H9 (cell line): Measurements from ENCODE around the gene GLIS2. TPM values are rescaled to one million over a fixed set of nuclear protein-coding genes. Genes with fewer than 3 reads are reported as not detected.

Experiments
- DNase-seq: peaks from one replicate; pipeline ENCODE4 v3.0.0-alpha.2; 2017
- H2AFZ ChIP-seq: one replicate; pipeline ENCODE4 v1.6.1; 2013; ENCODE audit warnings: mild to moderate bottlenecking, low read length, control low read depth, moderate library complexity
- H2AK5ac ChIP-seq: 2 replicates; pipeline ENCODE4 v1.6.1; 2013; ENCODE audit warnings: low read length, control low read depth, mixed read lengths; ENCODE audit not compliant: insufficient read length
- H2BK120ac ChIP-seq: one replicate; pipeline ENCODE4 v1.6.1; 2013; ENCODE audit warnings: low read depth, mild to moderate bottlenecking, low read length, control low read depth, inconsistent platforms; ENCODE audit not compliant: poor library complexity, severe bottlenecking
- H2BK12ac ChIP-seq: 2 replicates; pipeline ENCODE4 v1.6.1; 2013; ENCODE audit warnings: low read length, control low read depth, mixed read lengths, low read depth; ENCODE audit not compliant: insufficient read length
- H2BK15ac ChIP-seq: 2 replicates; pipeline ENCODE4 v1.6.1; 2013; ENCODE audit warnings: low read depth, low read length, control low read depth
- H2BK20ac ChIP-seq: one replicate; pipeline ENCODE4 v1.6.1; 2013; ENCODE audit warnings: low read depth, mild to moderate bottlenecking, low read length, control low read depth, inconsistent platforms; ENCODE audit not compliant: poor library complexity, severe bottlenecking
- H2BK5ac ChIP-seq: 2 replicates; pipeline ENCODE4 v1.6.1; 2013; ENCODE audit warnings: low read length, control low read depth, mixed read lengths; ENCODE audit not compliant: insufficient read length
- H3K14ac ChIP-seq: 2 replicates; pipeline ENCODE4 v1.6.1; 2013; ENCODE audit warnings: low read length, control low read depth; ENCODE audit not compliant: insufficient read depth
- H3K18ac ChIP-seq: 2 replicates; pipeline ENCODE4 v1.6.1; 2013; ENCODE audit warnings: low read depth, mild to moderate bottlenecking, mixed read lengths, low read length, control low read depth; ENCODE audit not compliant: insufficient read length
- H3K23ac ChIP-seq: 2 replicates; pipeline ENCODE4 v1.6.1; 2013; ENCODE audit warnings: low read length, control low read depth, mixed read lengths, low read depth; ENCODE audit not compliant: insufficient read length
- H3K23me2 ChIP-seq: 2 replicates; pipeline ENCODE4 v1.6.1; 2013; ENCODE audit warnings: low read depth, mild to moderate bottlenecking, mixed read lengths, low read length, control low read depth; ENCODE audit not compliant: insufficient read length, poor library complexity, severe bottlenecking
- H3K27ac ChIP-seq: 2 replicates; pipeline ENCODE4 v1.5.1; 2013; ENCODE audit warnings: low read length, control low read depth, mixed read lengths, low read depth; ENCODE audit not compliant: insufficient read length
- H3K27me3 ChIP-seq: 2 replicates; pipeline ENCODE4 v1.6.1; 2013; ENCODE audit warnings: low read length, control low read depth, inconsistent platforms; ENCODE audit not compliant: insufficient read depth
- H3K4ac ChIP-seq: 2 replicates; pipeline ENCODE4 v1.6.1; 2013; ENCODE audit warnings: low read depth, mild to moderate bottlenecking, control low read depth, inconsistent platforms, low read length, moderate library complexity
- H3K4me1 ChIP-seq: 2 replicates; pipeline ENCODE4 v1.6.1; 2013; ENCODE audit warnings: low read length, control low read depth, inconsistent platforms; ENCODE audit not compliant: insufficient read depth
- H3K4me2 ChIP-seq: 2 replicates; pipeline ENCODE4 v1.6.1; 2013; ENCODE audit warnings: low read length, control low read depth, mixed read lengths; ENCODE audit not compliant: insufficient read length, insufficient read depth
- H3K56ac ChIP-seq: 2 replicates; pipeline ENCODE4 v1.6.1; 2013; ENCODE audit warnings: low read depth, mild to moderate bottlenecking, mixed read lengths, low read length, control low read depth; ENCODE audit not compliant: insufficient read length
- H3K79me1 ChIP-seq: 2 replicates; pipeline ENCODE4 v1.6.1; 2013; ENCODE audit warnings: low read depth, mild to moderate bottlenecking, moderate library complexity, low read length, control low read depth, inconsistent platforms; ENCODE audit not compliant: insufficient read depth, poor library complexity, severe bottlenecking
- H3K79me2 ChIP-seq: 2 replicates; pipeline ENCODE4 v1.6.1; 2013; ENCODE audit warnings: low read length, control low read depth, inconsistent platforms; ENCODE audit not compliant: insufficient read depth
- H3K9ac ChIP-seq: 2 replicates; pipeline ENCODE4 v1.6.1; 2013; ENCODE audit warnings: low read length, control low read depth, mixed read lengths; ENCODE audit not compliant: insufficient read length; ENCODE audit errors: extremely low read depth
- H3K9me3 ChIP-seq: one replicate; pipeline ENCODE4 v1.6.1; 2013; ENCODE audit warnings: low read depth, low read length, inconsistent platforms; ENCODE audit not compliant: control insufficient read depth
- H3T11ph ChIP-seq: one replicate; pipeline ENCODE4 v1.6.1; 2013; ENCODE audit warnings: mild to moderate bottlenecking, low read length, control low read depth, inconsistent platforms
- H4K20me1 ChIP-seq: one replicate; pipeline ENCODE4 v1.6.1; 2013; ENCODE audit not compliant: control insufficient read depth, insufficient read length, insufficient read depth
- H4K5ac ChIP-seq: 2 replicates; pipeline ENCODE4 v1.6.1; 2013; ENCODE audit warnings: low read depth, mild to moderate bottlenecking, mixed read lengths, low read length, control low read depth; ENCODE audit not compliant: insufficient read length
- H4K8ac ChIP-seq: replicated peaks from 2 replicates; pipeline ENCODE4 v1.6.1; 2013; ENCODE audit warnings: low read length, control low read depth, mixed read lengths, low read depth; ENCODE audit not compliant: insufficient read length
- H4K91ac ChIP-seq: 2 replicates; pipeline ENCODE4 v1.6.1; 2013; ENCODE audit warnings: low read depth, mild to moderate bottlenecking, moderate library complexity, mixed read lengths, low read length, control low read depth; ENCODE audit not compliant: insufficient read length
- H3K27ac Mint-ChIP-seq, 3 experiments: 2 replicates in 2 of 3; 3 replicates in 1 of 3; pipeline ENCODE4 v1.8.0; 2020 to 2021; ENCODE audit warnings: mixed read lengths in 3 of 3, mild to moderate bottlenecking in 1 of 3, moderate library complexity in 1 of 3
- H3K27me3 Mint-ChIP-seq: 2 replicates; pipeline ENCODE4 v1.8.0; 2021; ENCODE audit warnings: low read depth, mild to moderate bottlenecking, moderate library complexity, mixed read lengths
- H3K36me3 Mint-ChIP-seq, 3 experiments: 2 replicates in 2 of 3; 3 replicates in 1 of 3; pipeline ENCODE4 v1.8.0; 2020 to 2021; ENCODE audit warnings: low read depth in 3 of 3, mixed read lengths in 3 of 3; ENCODE audit not compliant: insufficient read depth in 1 of 3
- H3K4me1 Mint-ChIP-seq, 2 experiments: 2 replicates each; pipeline ENCODE4 v1.8.0; 2020; ENCODE audit warnings: mixed read lengths in 2 of 2
- H3K4me3 Mint-ChIP-seq, 2 experiments: 2 replicates in 1 of 2; 3 replicates in 1 of 2; pipeline ENCODE4 v1.8.0; 2020 to 2021; ENCODE audit warnings: mild to moderate bottlenecking in 2 of 2, mixed read lengths in 2 of 2, moderate library complexity in 1 of 2
- H3K9me3 Mint-ChIP-seq, 2 experiments: 2 replicates in 1 of 2; 3 replicates in 1 of 2; pipeline ENCODE4 v1.8.0; 2020; ENCODE audit warnings: mild to moderate bottlenecking in 2 of 2, mixed read lengths in 2 of 2, moderate library complexity in 1 of 2
- CTCF ChIP-seq: fragments of 200-600 bp; sonication (generic); conservative IDR thresholded peaks from 3 replicates; pipeline ENCODE4 v1.8.0; 2021; ENCODE audit warnings: antibody characterized with exemption, mild to moderate bottlenecking
- WGBS: extraction: QIAGEN DNeasy Blood & Tissue Kit; methylation state at CpG from one replicate; pipeline ENCODE4 v1.1.7; 2013; ENCODE audit warnings: missing lambda C conversion rate, low lambda C conversion rate, mixed read lengths; ENCODE audit not compliant: insufficient read length; ENCODE audit errors: extremely low coverage; 5-methylcytosine and 5-hydroxymethylcytosine counted together
- total RNA-seq: library from RNA; stranded (reverse); gene quantifications from 2 replicates; pipeline ENCODE4 v1.2.1, GENCODE V29; 2021

The GLIS2 gene
- total RNA-seq, 1 experiment from 2014 or later: 14.3 TPM

- H3K4me2 ChIP-seq: no peak overlapping the region
- no peak overlapping the region for H3K4me3 Mint-ChIP-seq
- H3K27ac Mint-ChIP-seq: peak overlapping the region in 1 of 3 experiments; percentile 72; a peak in 1 of 7 replicates
These were observed 32.4 kb upstream of the GLIS2 start for GRCh38 chr16:4283441-4283840.

More at GRCh38 chr16:4283441-4283840, 32.4 kb upstream of the GLIS2 start:
- Histone ChIP-seq H3K14ac (no peak overlapping the region), H2BK120ac (no peak overlapping the region), H3K79me2 (no peaks in the 10 kb centered on the region), H3K9ac (no peak overlapping the region), H4K5ac (no peak overlapping the region), H3K18ac (no peak overlapping the region), H3K9me3 (no peaks in the 10 kb centered on the region), H4K8ac (no peak overlapping the region), H4K91ac (no peak overlapping the region), H3K56ac (no peak overlapping the region), H2AFZ (no peak overlapping the region), H2BK20ac (no peak overlapping the region), H4K20me1 (no peaks in the 10 kb centered on the region), H2BK15ac (no peak overlapping the region), H2BK12ac (no peak overlapping the region), H3K23me2 (no peaks in the 10 kb centered on the region), H2AK5ac (no peak overlapping the region), H2BK5ac (no peak overlapping the region), H3K79me1 (no peaks in the 10 kb centered on the region), H3K27ac (no peak overlapping the region), H3K27me3 (no peaks in the 10 kb centered on the region), H3K4me1 (no peaks in the 10 kb centered on the region), H3T11ph (no peak overlapping the region), H3K23ac (no peak overlapping the region), H3K4ac (no peak overlapping the region)
- peaks cover 4% of the 10 kb centered on the region for H3K27me3 Mint-ChIP-seq
- no CpG with 5 or more reads among the region's 8 CpGs for WGBS
- peaks cover 13 to 24% of the 10 kb centered on the region in 2 experiments for H3K4me1 Mint-ChIP-seq
- no peak for DNase-seq
- TF ChIP-seq CTCF: no peak
- peaks cover 6 to 15% of the 10 kb centered on the region in 2 experiments for H3K9me3 Mint-ChIP-seq
- peaks cover 0 to 9% (median 4%) of the 10 kb centered on the region in 3 experiments; a peak in 5 of 7 replicates for H3K36me3 Mint-ChIP-seq
